Peyer's patch (tissue), 4 donors: ENCODE measurements around the gene AP1M2.

Experiments
- POLR2A ChIP-seq, 2 donors: fragments of 450-650 bp; IDR thresholded peaks; one replicate each; pipeline ENCODE4 v1.5.1; 2017; ENCODE audit warnings: antibody characterized with exemption in 2 of 2, mild to moderate bottlenecking in 2 of 2, moderate library complexity in 2 of 2
- TF ChIP-seq, protein P1 (sequence below), 6 experiments: fragments of 450-650 bp in 4 of 6; fragments of 200-600 bp in 2 of 6; sonication (generic) in 1 of 6; IDR thresholded peaks; one replicate each; pipeline ENCODE4 v1.5.1; 2017 to 2019; ENCODE audit warnings: antibody characterized with exemption in 6 of 6, mild to moderate bottlenecking in 3 of 6, moderate library complexity in 1 of 6

- TF ChIP-seq, protein P1, sequence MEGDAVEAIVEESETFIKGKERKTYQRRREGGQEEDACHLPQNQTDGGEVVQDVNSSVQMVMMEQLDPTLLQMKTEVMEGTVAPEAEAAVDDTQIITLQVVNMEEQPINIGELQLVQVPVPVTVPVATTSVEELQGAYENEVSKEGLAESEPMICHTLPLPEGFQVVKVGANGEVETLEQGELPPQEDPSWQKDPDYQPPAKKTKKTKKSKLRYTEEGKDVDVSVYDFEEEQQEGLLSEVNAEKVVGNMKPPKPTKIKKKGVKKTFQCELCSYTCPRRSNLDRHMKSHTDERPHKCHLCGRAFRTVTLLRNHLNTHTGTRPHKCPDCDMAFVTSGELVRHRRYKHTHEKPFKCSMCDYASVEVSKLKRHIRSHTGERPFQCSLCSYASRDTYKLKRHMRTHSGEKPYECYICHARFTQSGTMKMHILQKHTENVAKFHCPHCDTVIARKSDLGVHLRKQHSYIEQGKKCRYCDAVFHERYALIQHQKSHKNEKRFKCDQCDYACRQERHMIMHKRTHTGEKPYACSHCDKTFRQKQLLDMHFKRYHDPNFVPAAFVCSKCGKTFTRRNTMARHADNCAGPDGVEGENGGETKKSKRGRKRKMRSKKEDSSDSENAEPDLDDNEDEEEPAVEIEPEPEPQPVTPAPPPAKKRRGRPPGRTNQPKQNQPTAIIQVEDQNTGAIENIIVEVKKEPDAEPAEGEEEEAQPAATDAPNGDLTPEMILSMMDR (IDR thresholded peaks at IDR 0.05), result no peak
- no peak for TF ChIP-seq POLR2A (IDR thresholded peaks at IDR 0.05)
These were observed 9.2 kb downstream of the AP1M2 start for GRCh38 chr19:10577951-10578350.
